ENCODE results near the gene SREBF2. TPM values are rescaled to one million over a fixed set of nuclear protein-coding genes. Genes with fewer than 3 reads are reported as not detected.

The SREBF2 gene
- total RNA-seq, 4 donors from 2014 or later = 97.5 to 160 (median 146) TPM

GRCh38 chr22:41838842-41839618 lies 6.1 kb downstream of the SREBF2 start:
- Histone ChIP-seq H3K27ac (peak overlapping the region; percentile 52), H3K27me3 (no peaks in the 10 kb centered on the region), H3K9me3 (no peaks in the 10 kb centered on the region), H3K4me1 (peaks cover 66% of the 10 kb centered on the region), H3K4me3 (no peak overlapping the region), H3K36me3 (no peaks in the 10 kb centered on the region)
- TF ChIP-seq CTCF (IDR thresholded peaks at IDR 0.05) (no peak), EP300 (IDR thresholded peaks at IDR 0.05) (no peak), POLR2A (IDR thresholded peaks at IDR 0.05) (no peak), POLR2AphosphoS5 (IDR thresholded peaks at IDR 0.05) (no peak)
- 31% methylated on average over 1 of the region's 1 CpG for WGBS
- DNase-seq (ENCODE audit: low spot score in 2 of 2) = no peak

GRCh38 chr22:41840216-41840615 lies 7.3 kb downstream of the SREBF2 start:
- TF ChIP-seq CTCF (IDR thresholded peaks at IDR 0.05) = no peak
- TF ChIP-seq POLR2AphosphoS5 (IDR thresholded peaks at IDR 0.05) = no peak
- TF ChIP-seq EP300 (IDR thresholded peaks at IDR 0.05) = no peak
- no peak for TF ChIP-seq POLR2A (IDR thresholded peaks at IDR 0.05)
- H3K9me3 ChIP-seq = no peaks in the 10 kb centered on the region
- peaks cover 68% of the 10 kb centered on the region for H3K4me1 ChIP-seq
- H3K4me3 ChIP-seq = no peak overlapping the region
- H3K27ac ChIP-seq = peak overlapping the region; percentile 74
- H3K27me3 ChIP-seq = no peaks in the 10 kb centered on the region
- 91% methylated on average over 5 of the region's 5 CpGs for WGBS
- DNase-seq (ENCODE audit: low spot score in 2 of 2) = no peak
- H3K36me3 ChIP-seq = no peaks in the 10 kb centered on the region

GRCh38 chr22:41841085-41841712 lies 8.3 kb downstream of the SREBF2 start:
- no peak overlapping the region for H3K4me3 ChIP-seq
- no peaks in the 10 kb centered on the region for H3K9me3 ChIP-seq
- WGBS = 39% methylated on average over 3 of the region's 3 CpGs
- no peak for DNase-seq (ENCODE audit: low spot score in 2 of 2)
- no peak for TF ChIP-seq CTCF (IDR thresholded peaks at IDR 0.05)
- TF ChIP-seq POLR2AphosphoS5 (IDR thresholded peaks at IDR 0.05) = no peak
- TF ChIP-seq EP300 (IDR thresholded peaks at IDR 0.05) = no peak
- TF ChIP-seq POLR2A (IDR thresholded peaks at IDR 0.05) = no peak
- no peaks in the 10 kb centered on the region for H3K27me3 ChIP-seq
- no peaks in the 10 kb centered on the region for H3K36me3 ChIP-seq
- H3K27ac ChIP-seq = peak overlapping the region; percentile 83
- H3K4me1 ChIP-seq = peaks cover 78% of the 10 kb centered on the region

- Histone ChIP-seq H3K36me3 (no peaks in the 10 kb centered on the region), H3K27me3 (no peaks in the 10 kb centered on the region), H3K27ac (peak overlapping the region; percentile 83), H3K4me1 (peaks cover 98% of the 10 kb centered on the region), H3K4me3 (no peak overlapping the region), H3K9me3 (no peaks in the 10 kb centered on the region)
- TF ChIP-seq EP300 (IDR thresholded peaks at IDR 0.05) (no peak), POLR2A (IDR thresholded peaks at IDR 0.05) (no peak), CTCF (IDR thresholded peaks at IDR 0.05) (no peak), POLR2AphosphoS5 (IDR thresholded peaks at IDR 0.05) (no peak)
- WGBS = 54% methylated on average over 8 of the region's 8 CpGs
- DNase-seq (ENCODE audit: low spot score in 2 of 2) = no peak
These were observed 10.4 kb downstream of the SREBF2 start for GRCh38 chr22:41842996-41843970.
